GM10248 (cell line): ENCODE results near the gene ZFAND2A.

Experiments
- CTCF ChIA-PET: fragments of 300-600 bp; sonication (Branson Sonifier 250); formaldehyde crosslinking; extraction: SDS; loops from one replicate; lab custom pipeline; 2021; ENCODE audit warnings: antibody characterized with exemption; lab: Yijun Ruan, JAX
- POLR2A ChIA-PET: fragments of 350-650 bp; sonication (Branson Sonifier 250); formaldehyde crosslinking; extraction: SDS; loops from one replicate; lab custom pipeline; 2020; ENCODE audit warnings: antibody characterized with exemption; lab: Yijun Ruan, JAX
- DNase-seq: peaks from one replicate; pipeline ENCODE4 v3.0.0; 2012; ENCODE audit errors: extremely low spot score
- TF ChIP-seq, protein P1 (sequence below): IDR thresholded peaks from 2 replicates; pipeline ENCODE4 v1.5.1; 2012; ENCODE audit warnings: mild to moderate bottlenecking, low read depth; ENCODE audit errors: extremely low read depth, missing control alignments, control extremely low read depth

Gene ZFAND2A

GRCh38 chr7:1142051-1142635 is 17.9 kb downstream of the ZFAND2A start:
- DNase-seq = no peak
- ChIA-PET POLR2A (interaction anchor here (0.7 kb wide), 1 partner anchor 9 kb away, joined by 3 read pairs; no protein-coding TSS in a partner anchor), CTCF (interaction anchor here (0.7 to 2.6 kb wide), 7 partner anchors 9 to 321 kb away, joined by 3 to 8 read pairs (median 6); partner anchors contain the start of gene GPER1)
- TF ChIP-seq, protein P1, sequence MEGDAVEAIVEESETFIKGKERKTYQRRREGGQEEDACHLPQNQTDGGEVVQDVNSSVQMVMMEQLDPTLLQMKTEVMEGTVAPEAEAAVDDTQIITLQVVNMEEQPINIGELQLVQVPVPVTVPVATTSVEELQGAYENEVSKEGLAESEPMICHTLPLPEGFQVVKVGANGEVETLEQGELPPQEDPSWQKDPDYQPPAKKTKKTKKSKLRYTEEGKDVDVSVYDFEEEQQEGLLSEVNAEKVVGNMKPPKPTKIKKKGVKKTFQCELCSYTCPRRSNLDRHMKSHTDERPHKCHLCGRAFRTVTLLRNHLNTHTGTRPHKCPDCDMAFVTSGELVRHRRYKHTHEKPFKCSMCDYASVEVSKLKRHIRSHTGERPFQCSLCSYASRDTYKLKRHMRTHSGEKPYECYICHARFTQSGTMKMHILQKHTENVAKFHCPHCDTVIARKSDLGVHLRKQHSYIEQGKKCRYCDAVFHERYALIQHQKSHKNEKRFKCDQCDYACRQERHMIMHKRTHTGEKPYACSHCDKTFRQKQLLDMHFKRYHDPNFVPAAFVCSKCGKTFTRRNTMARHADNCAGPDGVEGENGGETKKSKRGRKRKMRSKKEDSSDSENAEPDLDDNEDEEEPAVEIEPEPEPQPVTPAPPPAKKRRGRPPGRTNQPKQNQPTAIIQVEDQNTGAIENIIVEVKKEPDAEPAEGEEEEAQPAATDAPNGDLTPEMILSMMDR = no peak

- POLR2A ChIA-PET = no interaction called here
- DNase-seq = no peak
- TF ChIP-seq, protein P1 = no peak
- CTCF ChIA-PET = interaction anchor here (1.0 to 5.7 kb wide), 6 partner anchors 10 to 148 kb away, joined by 3 to 36 read pairs (median 6); partner anchors contain the start of gene GPER1
These were observed 18.3 kb downstream of the ZFAND2A start for GRCh38 chr7:1141651-1142050.

GRCh38 chr7:1140476-1141104 is 19.4 kb downstream of the ZFAND2A start:
- DNase-seq = no peak
- CTCF ChIA-PET = interaction anchor here (1.1 to 5.7 kb wide), 5 partner anchors 10 to 147 kb away, joined by 3 to 36 read pairs (median 7); no protein-coding TSS in a partner anchor
- TF ChIP-seq, protein P1 = no peak
- POLR2A ChIA-PET = interaction anchor here (1.6 kb wide), 1 partner anchor 9 kb away, joined by 3 read pairs; no protein-coding TSS in a partner anchor

DNA sequence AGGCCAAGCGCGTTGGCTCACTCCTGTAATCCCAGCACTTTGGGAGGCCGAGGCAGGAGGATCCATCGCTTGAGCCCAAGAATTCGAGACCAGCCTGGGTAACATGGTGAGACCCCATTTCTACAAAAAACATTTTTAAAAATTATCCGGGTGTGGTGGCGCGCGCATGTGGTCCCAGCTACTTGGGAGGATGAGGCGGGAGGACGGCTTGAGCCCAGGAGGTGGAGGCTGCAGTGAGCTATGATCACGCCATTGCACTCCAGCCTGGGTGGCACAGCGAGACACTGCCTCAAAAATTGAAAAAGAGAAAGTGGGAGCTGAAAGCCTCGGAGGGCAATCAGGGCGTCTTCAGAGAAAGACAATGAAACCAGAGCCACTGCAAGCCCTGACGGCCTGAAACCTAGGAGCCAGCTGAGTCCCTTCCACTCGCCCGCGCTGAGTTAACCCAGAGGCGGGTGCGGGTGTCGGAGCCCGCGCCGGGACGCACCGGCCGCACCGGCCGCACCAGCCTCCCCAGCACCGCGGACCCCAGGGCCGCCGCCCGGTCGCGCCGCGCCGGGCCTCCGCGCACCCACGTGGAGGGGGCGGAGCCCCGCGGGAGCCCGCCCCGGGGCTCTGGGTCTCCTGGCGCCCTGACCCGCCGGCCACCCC is 22.4 kb downstream of the ZFAND2A start:
- CTCF ChIA-PET = interaction anchor here (0.9 to 5.7 kb wide), 15 partner anchors 13 to 144 kb away, joined by 3 to 36 read pairs (median 5); partner anchors contain the start of gene GPER1
- DNase-seq = no peak
- POLR2A ChIA-PET = interaction anchor here (0.6 kb wide), 1 partner anchor 72 kb away, joined by 3 read pairs; no protein-coding TSS in a partner anchor
- TF ChIP-seq, protein P1 = no peak

GRCh38 chr7:1136841-1137516 is 23.0 kb downstream of the ZFAND2A start:
- DNase-seq = no peak
- TF ChIP-seq, protein P1 = no peak
- ChIA-PET CTCF (interaction anchor here (0.9 to 5.7 kb wide), 11 partner anchors 12 to 144 kb away, joined by 3 to 36 read pairs (median 7); partner anchors contain the start of gene GPER1), POLR2A (no interaction called here)

- POLR2A ChIA-PET = no interaction called here
- TF ChIP-seq, protein P1 = no peak
- CTCF ChIA-PET = interaction anchor here (1.3 kb wide), 2 partner anchors 15 to 142 kb away, joined by 4 read pairs; no protein-coding TSS in a partner anchor
- no peak for DNase-seq
These were observed 25.0 kb downstream of the ZFAND2A start for GRCh38 chr7:1134951-1135350.
